ENCODE results near the gene AAR2.

Gene AAR2

DNA sequence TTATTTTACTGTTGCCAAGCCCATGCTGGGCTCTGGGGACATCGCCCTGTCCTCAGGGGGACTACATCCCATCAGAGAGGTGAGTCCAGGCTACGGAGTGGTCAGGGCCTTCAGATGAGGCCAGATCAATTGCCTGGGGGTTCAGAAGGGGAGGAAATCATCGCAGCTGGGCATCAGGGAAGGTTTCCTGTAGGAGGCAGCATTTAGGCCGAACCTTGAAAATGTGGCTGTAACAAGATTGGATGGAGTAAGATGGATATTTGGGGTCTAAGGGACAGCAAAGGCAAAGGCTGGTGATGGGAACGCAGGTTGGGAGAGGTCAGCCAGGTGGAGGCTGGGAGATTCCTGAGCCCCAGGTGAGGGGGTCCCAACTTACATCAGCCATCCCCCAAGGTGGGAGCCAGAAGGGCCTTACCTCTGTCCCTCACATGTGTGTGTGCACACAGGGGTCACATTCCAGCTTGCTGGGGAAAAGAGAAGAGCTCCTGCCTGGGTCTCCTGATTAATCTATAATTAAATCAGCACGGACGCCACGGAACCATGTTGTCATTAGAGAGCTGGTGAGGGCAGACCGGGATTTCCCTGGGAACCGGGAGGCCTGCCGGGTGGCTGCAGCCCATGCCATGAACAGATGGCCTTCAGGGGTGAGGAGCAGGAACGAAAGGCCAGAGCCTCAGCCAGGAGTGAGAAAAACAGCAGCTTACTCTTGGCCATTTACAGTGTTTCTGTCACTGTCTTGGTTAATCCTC, 39.3 kb downstream of the AAR2 start:
- no peak for DNase-seq (ENCODE audit: low read depth in 4 of 4, low spot score in 1 of 4)

DNA sequence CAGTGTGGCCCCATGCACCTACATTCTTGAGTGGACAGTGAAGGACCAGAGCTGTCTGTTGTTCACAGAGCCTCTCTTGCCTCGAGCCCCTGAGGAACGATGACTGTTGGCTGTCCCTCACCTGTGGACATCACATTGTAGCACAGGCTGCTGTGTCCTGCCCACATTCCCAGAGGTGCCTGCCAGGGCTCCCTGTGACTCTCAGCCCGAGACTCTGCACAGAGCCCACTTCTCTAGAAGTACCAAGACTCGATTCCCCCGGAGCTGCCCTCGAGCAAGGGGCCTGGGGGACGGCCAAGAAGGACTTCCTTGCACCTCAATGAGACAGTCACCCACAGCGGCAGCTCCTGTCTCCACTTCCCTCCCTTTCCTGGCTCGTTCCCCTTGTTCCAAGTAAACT, 41.3 kb downstream of the AAR2 start:
- no peak for DNase-seq (ENCODE audit: low read depth in 4 of 4, low spot score in 1 of 4)

GRCh38 chr20:36279362-36279761, 43.1 kb downstream of the AAR2 start:
- DNase-seq (ENCODE audit: low read depth in 4 of 4, low spot score in 1 of 4), result no peak

DNA sequence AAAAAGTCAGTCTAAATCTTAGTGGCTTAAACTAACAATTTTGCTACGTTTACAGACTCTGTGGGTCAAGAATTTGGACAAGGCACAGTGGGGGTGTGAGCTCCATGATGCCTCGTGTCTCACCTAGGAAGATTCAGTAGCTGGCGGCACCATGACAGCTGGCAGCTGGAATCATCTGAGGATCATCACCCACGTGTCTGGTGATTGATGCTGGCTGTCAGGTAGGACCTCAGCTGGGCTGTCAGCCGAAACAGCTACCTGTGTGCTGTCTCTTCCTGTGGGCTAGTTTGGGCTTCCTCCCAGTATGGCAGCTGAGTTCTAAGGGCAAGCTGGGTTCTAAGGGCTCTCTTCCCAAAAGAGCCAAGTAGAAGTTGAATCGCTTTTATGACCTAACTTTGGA, 43.5 kb downstream of the AAR2 start:
- DNase-seq (ENCODE audit: low read depth in 4 of 4, low spot score in 1 of 4), result no peak

DNA sequence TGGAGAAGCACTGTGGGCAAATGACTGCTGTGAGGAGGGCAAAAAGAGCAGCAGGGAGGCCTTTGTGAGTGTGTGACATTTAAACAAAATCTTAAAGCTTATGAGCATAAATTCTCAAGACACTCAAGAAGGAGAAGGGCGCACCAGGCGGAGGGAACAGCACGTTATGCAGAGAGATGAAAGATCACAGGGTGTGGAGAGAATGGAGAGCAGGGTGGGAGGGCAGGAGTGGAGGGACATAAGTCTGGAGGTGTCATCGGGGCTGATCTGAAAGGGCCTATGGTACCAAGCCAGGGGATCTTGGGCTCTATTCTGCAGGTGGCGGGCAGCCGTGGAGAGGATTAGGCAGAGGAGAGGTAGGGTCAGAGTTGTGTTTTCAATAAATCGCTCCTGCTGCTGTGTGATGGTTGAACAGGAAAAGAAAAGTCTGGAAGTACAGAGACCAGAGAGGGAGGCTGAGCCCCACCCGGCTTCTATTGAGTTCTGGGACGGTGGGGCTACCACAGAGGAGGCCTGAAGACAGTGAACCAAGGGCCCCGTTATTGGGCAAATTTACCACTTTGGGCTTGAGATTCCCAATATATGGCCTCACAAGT, 45.6 kb downstream of the AAR2 start:
- no peak for DNase-seq (ENCODE audit: low read depth in 4 of 4, low spot score in 1 of 4)

DNA sequence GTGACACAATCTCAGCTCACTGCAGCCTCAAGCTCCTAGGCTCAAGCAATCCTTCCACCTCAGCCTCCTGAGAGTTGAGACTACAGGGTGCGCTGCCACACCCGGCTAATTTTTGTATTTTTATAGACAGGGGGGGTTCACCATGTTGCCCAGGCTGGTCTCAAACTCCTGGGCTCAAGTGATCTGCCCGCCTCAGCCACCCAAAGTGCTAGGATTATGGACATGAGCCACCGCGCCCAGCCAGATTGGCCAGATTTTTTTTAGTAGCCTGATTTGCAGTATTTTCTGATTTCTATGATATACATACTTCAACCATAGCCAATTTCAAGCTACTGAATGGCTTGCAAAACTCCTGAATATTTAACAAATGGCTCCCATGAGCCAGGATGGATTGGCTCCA, 48.5 kb downstream of the AAR2 start:
- DNase-seq (ENCODE audit: low read depth in 4 of 4, low spot score in 1 of 4), result no peak

DNA sequence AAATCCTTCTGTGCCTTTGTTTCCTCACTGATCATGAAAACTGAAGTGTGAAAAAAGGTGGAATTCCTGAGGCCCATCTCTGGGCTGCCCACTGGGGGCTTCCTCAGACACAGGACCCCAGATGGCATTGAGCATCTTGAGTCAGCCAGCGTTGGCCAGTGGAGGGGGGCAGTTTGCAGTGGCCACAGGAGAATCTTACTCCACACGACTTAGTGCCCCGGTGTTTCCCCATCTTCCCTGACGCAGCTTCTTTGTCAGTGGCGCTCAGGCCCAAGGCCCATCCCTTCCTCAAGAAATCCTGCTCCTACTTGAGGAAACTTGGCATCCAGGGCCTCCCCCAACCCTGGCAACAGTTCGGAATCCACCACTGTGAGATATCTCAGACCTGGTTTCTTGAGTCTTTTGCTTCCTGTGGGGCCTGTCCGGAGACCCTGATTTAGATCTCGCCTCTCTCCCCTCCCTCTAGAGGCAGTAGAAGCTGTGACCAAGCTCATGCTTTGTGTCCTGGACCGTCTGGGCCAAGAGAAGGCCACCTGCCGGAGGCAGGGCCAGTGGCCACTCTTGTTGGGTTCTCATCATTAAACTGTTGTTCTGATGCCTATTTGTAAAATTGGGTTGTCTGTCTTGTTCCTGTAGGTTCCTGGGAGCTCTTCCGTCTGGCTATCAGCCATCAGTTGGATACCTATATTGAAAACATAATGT, 49.6 kb downstream of the AAR2 start:
- DNase-seq (ENCODE audit: low read depth in 4 of 4, low spot score in 1 of 4), result no peak

DNA sequence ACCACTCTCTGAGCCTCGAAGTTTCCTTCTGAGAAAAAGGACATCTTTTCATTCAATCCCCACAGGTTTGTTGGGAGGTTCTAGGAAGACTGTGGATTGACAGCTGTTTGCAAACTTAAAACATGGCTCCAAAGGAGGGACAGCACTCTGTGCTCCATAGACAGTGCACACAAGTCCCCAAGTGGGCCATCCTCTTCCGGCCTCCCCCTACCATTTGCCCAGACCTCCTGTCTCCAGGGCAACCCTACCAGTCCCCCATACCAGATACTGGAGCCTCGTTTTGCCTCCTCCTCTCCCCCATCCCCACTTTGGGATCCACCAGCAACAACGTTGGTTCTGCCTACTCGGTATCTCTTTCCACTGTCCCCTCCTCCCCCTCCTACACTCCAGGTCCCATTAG, 61.4 kb downstream of the AAR2 start:
- DNase-seq (ENCODE audit: low read depth in 4 of 4, low spot score in 1 of 4), result no peak

GRCh38 chr20:36298061-36298460, 61.8 kb downstream of the AAR2 start:
- no peak for DNase-seq (ENCODE audit: low read depth in 4 of 4, low spot score in 1 of 4)

- DNase-seq (ENCODE audit: low read depth in 4 of 4, low spot score in 1 of 4), result no peak
Observed at GRCh38 chr20:36298795-36299339, 62.6 kb downstream of the AAR2 start.

- no peak for DNase-seq (ENCODE audit: low read depth in 4 of 4, low spot score in 1 of 4)
Observed at GRCh38 chr20:36299459-36299858, 63.2 kb downstream of the AAR2 start.

- DNase-seq (ENCODE audit: low read depth in 4 of 4, low spot score in 1 of 4), result no peak
Observed at GRCh38 chr20:36301359-36302119, 65.3 kb downstream of the AAR2 start.

DNA sequence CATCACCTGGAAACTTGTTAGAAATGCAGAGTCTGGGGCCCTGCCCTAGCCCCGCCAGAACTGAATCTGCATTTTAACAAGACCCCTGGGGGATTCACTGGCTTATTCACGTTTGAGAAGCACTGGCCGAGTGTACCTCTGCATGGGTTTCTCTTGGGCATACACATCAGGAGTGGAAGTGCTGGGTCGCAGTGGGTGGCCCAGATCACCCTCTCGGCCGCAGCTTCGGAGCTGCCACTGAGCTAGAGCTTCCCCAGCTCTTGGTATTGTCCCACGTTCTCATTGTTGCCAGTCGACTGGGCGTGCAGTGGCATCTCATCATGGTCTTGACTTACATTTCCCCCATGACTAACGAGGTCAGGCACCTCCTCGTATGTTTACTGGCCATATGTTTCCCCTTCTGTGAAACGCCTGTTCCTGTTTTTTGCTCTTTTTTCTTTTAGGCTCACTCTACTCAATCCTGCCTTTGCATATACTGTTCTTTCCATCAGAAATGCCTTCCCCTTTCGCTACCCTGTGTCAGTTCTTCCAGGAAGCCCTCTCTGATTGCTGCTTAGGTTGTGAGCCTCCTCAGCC, 66.8 kb downstream of the AAR2 start:
- no peak for DNase-seq (ENCODE audit: low read depth in 4 of 4, low spot score in 1 of 4)

DNA sequence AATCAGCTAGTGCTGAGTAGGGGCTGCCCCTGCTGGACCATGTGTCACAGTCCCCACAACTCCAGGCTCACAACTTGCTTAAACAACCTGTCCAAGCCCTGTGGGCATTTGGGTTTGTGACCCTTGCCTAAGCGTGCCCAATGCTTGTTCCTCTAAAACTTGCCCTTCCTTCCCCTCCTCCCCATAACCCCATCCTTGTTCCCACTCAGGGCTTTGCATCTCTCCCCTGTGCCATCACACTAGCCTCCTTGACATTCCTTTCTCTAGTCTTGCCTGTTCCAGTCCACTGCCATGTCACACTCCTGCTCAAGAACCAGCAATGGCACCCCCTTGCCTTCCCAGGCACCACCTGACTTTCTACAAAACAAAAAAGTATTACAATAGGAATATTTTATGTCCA, 67.6 kb downstream of the AAR2 start:
- no peak for DNase-seq (ENCODE audit: low read depth in 4 of 4, low spot score in 1 of 4)

DNA sequence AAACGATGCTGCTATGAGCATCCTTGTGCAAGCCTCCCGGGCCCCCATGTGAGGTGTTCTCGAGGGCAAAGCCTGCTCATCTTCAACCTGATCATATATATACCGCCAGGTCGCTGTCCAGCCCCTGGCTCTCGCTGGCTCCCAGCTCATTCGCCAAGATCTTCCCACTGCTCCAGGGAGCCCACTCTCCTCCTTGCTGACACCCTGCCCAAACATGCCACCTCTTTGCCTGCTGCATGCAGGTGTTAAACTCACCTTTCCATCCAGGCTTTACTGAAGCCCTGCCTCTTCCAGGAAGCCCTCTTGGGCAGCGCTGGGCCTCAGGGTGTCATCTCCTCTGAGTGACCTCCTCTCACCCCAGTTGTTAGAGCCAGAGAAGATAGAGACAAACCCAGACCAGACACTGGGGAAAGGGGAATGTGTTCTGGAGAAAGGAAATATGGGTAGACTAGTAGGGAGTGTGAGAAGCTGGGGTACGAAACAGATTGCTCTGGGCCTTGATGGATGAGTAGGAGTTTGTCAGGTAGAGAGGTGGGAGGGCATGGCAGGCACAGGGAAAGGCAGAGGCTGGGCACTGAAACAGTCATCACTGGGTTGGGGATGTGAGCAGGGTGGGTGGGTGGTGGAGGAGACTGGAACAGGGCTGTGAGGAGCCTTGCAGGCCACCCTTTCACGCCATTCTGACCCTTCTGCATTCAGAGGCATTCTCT, 68.7 kb downstream of the AAR2 start:
- DNase-seq (ENCODE audit: low read depth in 4 of 4, low spot score in 1 of 4), result no peak

GRCh38 chr20:36305602-36306551, 69.6 kb downstream of the AAR2 start, which contains the start of gene DLGAP4:
Gene DLGAP4, plus strand, starts transcription at chr20:36306339. Its CDS starts 125,379 bp downstream, at chr20:36431718.
- DNase-seq (ENCODE audit: low read depth in 4 of 4, low spot score in 1 of 4), result no peak

All from stimulated activated CD4-positive, alpha-beta T cell treated with anti-CD3 and anti-CD28 coated beads, Interleukin-1b, Interleukin-23, amount 100 ng/mL, for 24 hours (primary cell).